ENCODE measurements around the gene IL18RAP. TPM values are rescaled to one million over a fixed set of nuclear protein-coding genes. Genes with fewer than 3 reads are reported as not detected.

Gene IL18RAP
- total RNA-seq, 1 experiment from 2014 or later = not detected

- Histone ChIP-seq H2BK12ac (ENCODE audit: insufficient read length, low read depth, low read length) (no peak overlapping the region), H3K23me2 (ENCODE audit: insufficient read length, low read depth, low read length, poor library complexity, severe bottlenecking) (no peaks in the 10 kb centered on the region), H4K91ac (ENCODE audit: insufficient read length, low read depth, low read length) (no peak overlapping the region), H3K4ac (ENCODE audit: low read depth, low read length) (no peak overlapping the region), H3K14ac (ENCODE audit: insufficient read depth, low read length) (no peak overlapping the region; the same call in 1 of the 2 replicates), H3K9ac (ENCODE audit: extremely low read depth, insufficient read length, low read length) (no peak overlapping the region), H3K56ac (ENCODE audit: insufficient read length, low read depth, low read length) (no peak overlapping the region), H2AK5ac (ENCODE audit: insufficient read length, low read length) (no peak overlapping the region), H3K27ac (ENCODE audit: insufficient read length, low read depth, low read length) (no peak overlapping the region), H3K79me2 (ENCODE audit: insufficient read depth, low read length) (no peaks in the 10 kb centered on the region), H2BK5ac (ENCODE audit: insufficient read length, low read length) (no peak overlapping the region), H3K4me2 (ENCODE audit: insufficient read depth, insufficient read length, low read length) (no peak overlapping the region), H4K8ac (replicated peaks; ENCODE audit: insufficient read length, low read depth, low read length) (no peak overlapping the region), H3K27me3 (ENCODE audit: insufficient read depth, low read length) (no peaks in the 10 kb centered on the region), H3K18ac (ENCODE audit: insufficient read length, low read depth, low read length) (no peak overlapping the region), H4K5ac (ENCODE audit: insufficient read length, low read depth, low read length) (no peak overlapping the region), H2BK20ac (ENCODE audit: low read depth, low read length, poor library complexity, severe bottlenecking) (no peak overlapping the region), H3K79me1 (ENCODE audit: insufficient read depth, low read depth, low read length, poor library complexity, severe bottlenecking) (no peaks in the 10 kb centered on the region), H3K4me1 (ENCODE audit: insufficient read depth, low read length) (no peaks in the 10 kb centered on the region), H4K20me1 (ENCODE audit: control insufficient read depth, insufficient read depth, insufficient read length) (no peaks in the 10 kb centered on the region), H3K23ac (ENCODE audit: insufficient read length, low read depth, low read length) (no peak overlapping the region), H2BK15ac (ENCODE audit: low read depth, low read length) (no peak overlapping the region), H2BK120ac (ENCODE audit: low read depth, low read length, poor library complexity, severe bottlenecking) (no peak overlapping the region), H3T11ph (ENCODE audit: low read length) (no peak overlapping the region), H3K9me3 (ENCODE audit: control insufficient read depth, low read depth, low read length) (no peaks in the 10 kb centered on the region), H2AFZ (ENCODE audit: low read length) (no peak overlapping the region)
- no peak overlapping the region for H3K4me3 Mint-ChIP-seq
- H3K27ac Mint-ChIP-seq = no peak overlapping the region
- H3K36me3 Mint-ChIP-seq (ENCODE audit: insufficient read depth in 1 of 3, low read depth in 3 of 3) = no peaks in the 10 kb centered on the region
- TF ChIP-seq, protein P1, sequence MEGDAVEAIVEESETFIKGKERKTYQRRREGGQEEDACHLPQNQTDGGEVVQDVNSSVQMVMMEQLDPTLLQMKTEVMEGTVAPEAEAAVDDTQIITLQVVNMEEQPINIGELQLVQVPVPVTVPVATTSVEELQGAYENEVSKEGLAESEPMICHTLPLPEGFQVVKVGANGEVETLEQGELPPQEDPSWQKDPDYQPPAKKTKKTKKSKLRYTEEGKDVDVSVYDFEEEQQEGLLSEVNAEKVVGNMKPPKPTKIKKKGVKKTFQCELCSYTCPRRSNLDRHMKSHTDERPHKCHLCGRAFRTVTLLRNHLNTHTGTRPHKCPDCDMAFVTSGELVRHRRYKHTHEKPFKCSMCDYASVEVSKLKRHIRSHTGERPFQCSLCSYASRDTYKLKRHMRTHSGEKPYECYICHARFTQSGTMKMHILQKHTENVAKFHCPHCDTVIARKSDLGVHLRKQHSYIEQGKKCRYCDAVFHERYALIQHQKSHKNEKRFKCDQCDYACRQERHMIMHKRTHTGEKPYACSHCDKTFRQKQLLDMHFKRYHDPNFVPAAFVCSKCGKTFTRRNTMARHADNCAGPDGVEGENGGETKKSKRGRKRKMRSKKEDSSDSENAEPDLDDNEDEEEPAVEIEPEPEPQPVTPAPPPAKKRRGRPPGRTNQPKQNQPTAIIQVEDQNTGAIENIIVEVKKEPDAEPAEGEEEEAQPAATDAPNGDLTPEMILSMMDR (conservative IDR thresholded peaks at IDR 0.05) = no peak
- H3K4me1 Mint-ChIP-seq = no peaks in the 10 kb centered on the region
- peaks cover 0 to 2% of the 10 kb centered on the region in 2 experiments; a peak in 2 of 5 replicates for H3K9me3 Mint-ChIP-seq
- no CpG with 5 or more reads among the region's 6 CpGs for WGBS (ENCODE audit: extremely low coverage, insufficient read length, low lambda C conversion rate)
- peaks cover 15% of the 10 kb centered on the region; the same call in 1 of the 2 replicates for H3K27me3 Mint-ChIP-seq (ENCODE audit: low read depth)
- DNase-seq = no peak
Observed at GRCh38 chr2:102461188-102461587, 38.2 kb downstream of the IL18RAP start.
